HepG2 (cell line): Measurements from ENCODE around the gene KIF1C. TPM values are rescaled to one million over a fixed set of nuclear protein-coding genes. Genes with fewer than 3 reads are reported as not detected.

Experiments used
- ATAC-seq: fragments of 200-7000 bp; cut with Tn5 transposase; 3 replicates; pipeline ENCODE4 v1.9.1; 2020; ENCODE audit warnings: mild to moderate bottlenecking, moderate library complexity
- BruUV-seq: library from RNA; stranded (reverse); fragments of 400-500 nt; replicated peaks from 2 replicates; lab custom pipeline; 2021; lab: Mats Ljungman, UMichigan
- CTCF ChIA-PET: fragments of 300-600 bp; formaldehyde crosslinking; extraction: SDS; loops from one replicate; lab custom pipeline; 2021; ENCODE audit warnings: low total read pairs, inconsistent platforms, low intra/inter-chr PET ratio; lab: Yijun Ruan, JAX
- POLR2A ChIA-PET: fragments of 350-600 bp; sonication (Branson Sonifier 250); formaldehyde crosslinking; loops from one replicate; lab custom pipeline; 2020; ENCODE audit warnings: antibody characterized with exemption, inconsistent platforms; lab: Yijun Ruan, JAX
- DNase-seq: peaks from one replicate; pipeline ENCODE4 v3.0.0-alpha.2; 2015; ENCODE audit warnings: low spot score
- FAIRE-seq: peaks from 3 replicates; lab custom pipeline; 2011; peaks lifted over from hg19 to GRCh38; lab: Jason Lieb, UNC
- H2AFZ ChIP-seq: one replicate; pipeline ENCODE4 v1.6.1; 2011; ENCODE audit warnings: low read length, inconsistent platforms
- H3K27ac ChIP-seq: fragments of 300-600 bp; 3 replicates; pipeline ENCODE4 v1.8.0; 2011; ENCODE audit warnings: mixed run types, mild to moderate bottlenecking, mixed read lengths, low read length, inconsistent platforms; ENCODE audit not compliant: insufficient read depth; ENCODE audit errors: extremely low read length
- H3K27me3 ChIP-seq, 2 experiments: fragments of 200-600 bp in 1 of 2; 2 replicates in 1 of 2; 3 replicates in 1 of 2; pipeline versions ENCODE4 v1.6.0 to v1.8.0; 2011; ENCODE audit warnings: low read length in 2 of 2, mild to moderate bottlenecking in 2 of 2, moderate library complexity in 2 of 2, inconsistent platforms in 1 of 2; ENCODE audit not compliant: insufficient read depth in 2 of 2, control insufficient read depth in 1 of 2
- H3K36me3 ChIP-seq, 2 experiments: fragments of 200-600 bp in 1 of 2; replicated peaks in 1 of 2; 2 replicates in 1 of 2; 3 replicates in 1 of 2; pipeline versions ENCODE4 v1.5.1 to v1.8.0; 2011; ENCODE audit warnings: low read length in 2 of 2, inconsistent platforms in 1 of 2; ENCODE audit not compliant: insufficient read depth in 2 of 2, control insufficient read depth in 1 of 2
- H3K4me1 ChIP-seq: 2 replicates; pipeline ENCODE4 v1.5.1; 2012; ENCODE audit warnings: low read length, inconsistent platforms; ENCODE audit not compliant: insufficient read depth
- H3K4me2 ChIP-seq: 2 replicates; pipeline ENCODE4 v1.6.0; 2011; ENCODE audit warnings: low read depth, low read length, inconsistent platforms
- H3K4me3 ChIP-seq, 3 experiments: fragments of 200-600 bp in 1 of 3; sonication (generic), shearing (Covaris generic) in 1 of 3; replicated peaks in 1 of 3; 2 replicates each; pipeline ENCODE4 v1.5.1; 2011 to 2016; ENCODE audit warnings: low read length in 3 of 3, inconsistent platforms in 2 of 3, low read depth in 2 of 3, mild to moderate bottlenecking in 2 of 3, control low read depth in 1 of 3, mixed read lengths in 1 of 3; ENCODE audit not compliant: insufficient read depth in 1 of 3
- H3K79me2 ChIP-seq: one replicate; pipeline ENCODE4 v1.6.1; 2011; ENCODE audit warnings: low read length, inconsistent platforms; ENCODE audit not compliant: insufficient read depth
- H3K9ac ChIP-seq: 2 replicates; pipeline ENCODE4 v1.6.0; 2011; ENCODE audit warnings: mild to moderate bottlenecking, low read depth, low read length, inconsistent platforms; ENCODE audit not compliant: insufficient read depth
- H3K9me3 ChIP-seq: 2 replicates; pipeline ENCODE4 v1.5.1; 2012; ENCODE audit warnings: mild to moderate bottlenecking, low read length
- H4K20me1 ChIP-seq: 2 replicates; pipeline ENCODE4 v1.6.0; 2011; ENCODE audit warnings: inconsistent platforms, mild to moderate bottlenecking, low read length, moderate library complexity; ENCODE audit not compliant: insufficient read depth
- FOXM1 ChIP-seq: sonication (generic); formaldehyde crosslinking; IDR thresholded peaks from 2 replicates; pipeline ENCODE4 v1.5.0; 2020; ENCODE audit warnings: missing genetic modification reagents
- HDAC6 ChIP-seq: fragments of 200-600 bp; sonication (generic); IDR thresholded peaks from 2 replicates; pipeline ENCODE4 v1.7.0; 2017; ENCODE audit warnings: mild to moderate bottlenecking, antibody characterized with exemption, low read length, low read depth
- HNF1A ChIP-seq, 2 experiments: sonication (generic) in 1 of 2; formaldehyde crosslinking in 1 of 2; IDR thresholded peaks; 2 replicates each; pipeline versions ENCODE4 v1.4.0 to v1.6.1; 2016 to 2020; ENCODE audit warnings: borderline replicate concordance in 1 of 2, low read depth in 1 of 2, mild to moderate bottlenecking in 1 of 2, missing genetic modification reagents in 1 of 2
- MIER3 ChIP-seq: IDR thresholded peaks from 2 replicates; pipeline ENCODE4 v1.6.1; 2016; ENCODE audit warnings: missing compliant biosample characterization, borderline replicate concordance
- NFKB2 ChIP-seq: sonication (generic); formaldehyde crosslinking; IDR thresholded peaks from 2 replicates; pipeline ENCODE4 v1.4.0; 2020; ENCODE audit warnings: missing genetic modification reagents, borderline replicate concordance
- THYN1 ChIP-seq: sonication (generic); formaldehyde crosslinking; IDR thresholded peaks from 2 replicates; pipeline ENCODE4 v1.8.1; 2023; ENCODE audit warnings: low read depth, mild to moderate bottlenecking, moderate library complexity, missing genetic modification reagents, borderline replicate concordance
- XBP1 ChIP-seq: sonication (generic); formaldehyde crosslinking; IDR thresholded peaks from 2 replicates; pipeline ENCODE4 v1.5.0; 2020; ENCODE audit warnings: missing genetic modification reagents
- ZNF350 ChIP-seq: sonication (generic); formaldehyde crosslinking; IDR thresholded peaks from 2 replicates; pipeline ENCODE4 v1.4.0; 2020; ENCODE audit warnings: mild to moderate bottlenecking, low read depth, missing genetic modification reagents, borderline replicate concordance
- ZNF354B ChIP-seq: sonication (generic); formaldehyde crosslinking; IDR thresholded peaks from 2 replicates; pipeline ENCODE4 v1.8.0; 2022; ENCODE audit warnings: mild to moderate bottlenecking, missing genetic modification reagents
- ZNF510 ChIP-seq: sonication (generic); formaldehyde crosslinking; IDR thresholded peaks from 2 replicates; pipeline ENCODE4 v1.4.0; 2020; ENCODE audit warnings: low read depth, mild to moderate bottlenecking, missing genetic modification reagents
- ZNF670 ChIP-seq: sonication (generic); formaldehyde crosslinking; IDR thresholded peaks from 2 replicates; pipeline ENCODE4 v1.8.0; 2022; ENCODE audit warnings: mild to moderate bottlenecking, missing genetic modification reagents, borderline replicate concordance
- WGBS: methylation state at CpG from one replicate; pipeline ENCODE4 v1.1.6; 2017; ENCODE audit warnings: low lambda C conversion rate; 5-methylcytosine and 5-hydroxymethylcytosine counted together
- in situ Hi-C: cut with HindIII; loops from 2 replicates; pipeline ENCODE4 v1.10.0; 2017; ENCODE audit warnings: low pct_unique_long_range_greater_than_20kb; ENCODE audit not compliant: extremely low pct_ligation_motif_present
- intact Hi-C: fragments of 100-400 bp; cut with micrococcal nuclease; formaldehyde crosslinking; loops from one replicate; pipeline ENCODE4 v1.10.0; 2022; ENCODE audit not compliant: unreplicated experiment
- polyA plus RNA-seq, 8 experiments: library from polyadenylated mRNA; depleted of rRNA in 3 of 8; stranded (reverse) in 7 of 8; unstranded in 1 of 8; fragments of >200 nt; fragmentation: Illumina TruSeq in 4 of 8; extraction: Trizol in 4 of 8; gene quantifications; 2 replicates each; pipeline versions ENCODE4 v1.2.1 to v1.2.3, GENCODE V29; 2011 to 2016; ENCODE audit warnings: low read depth in 4 of 8, missing spikeins in 1 of 8, mixed read lengths in 1 of 8; ENCODE audit not compliant: insufficient read depth in 1 of 8
- total RNA-seq, 5 experiments: library from RNA; depleted of rRNA; stranded (reverse); fragments of >200 nt; fragmentation: Illumina TruSeq; extraction: Trizol; gene quantifications; 2 replicates each; pipeline ENCODE4 v1.2.3, GENCODE V29; 2016; ENCODE audit warnings: low read depth in 1 of 5
- TF ChIP-seq, protein P1 (sequence below): sonication (generic); formaldehyde crosslinking; IDR thresholded peaks from 2 replicates; pipeline ENCODE4 v1.9.0; 2021; ENCODE audit warnings: missing genetic modification reagents, borderline replicate concordance
- TF ChIP-seq, protein P2 (sequence below): sonication (generic); formaldehyde crosslinking; conservative IDR thresholded peaks from 2 replicates; pipeline ENCODE4 v1.8.1; 2023; ENCODE audit warnings: missing genetic modification reagents
- TF ChIP-seq, protein P3 (sequence below): sonication (generic); formaldehyde crosslinking; IDR thresholded peaks from 2 replicates; pipeline ENCODE4 v1.5.0; 2020; ENCODE audit warnings: missing genetic modification reagents

Gene KIF1C
- total and polyA plus RNA-seq, 2 of the 13 experiments (the other 11 are each of a cell fraction or from before 2014, with no cell fraction given): 70.0 to 104 TPM

DNA sequence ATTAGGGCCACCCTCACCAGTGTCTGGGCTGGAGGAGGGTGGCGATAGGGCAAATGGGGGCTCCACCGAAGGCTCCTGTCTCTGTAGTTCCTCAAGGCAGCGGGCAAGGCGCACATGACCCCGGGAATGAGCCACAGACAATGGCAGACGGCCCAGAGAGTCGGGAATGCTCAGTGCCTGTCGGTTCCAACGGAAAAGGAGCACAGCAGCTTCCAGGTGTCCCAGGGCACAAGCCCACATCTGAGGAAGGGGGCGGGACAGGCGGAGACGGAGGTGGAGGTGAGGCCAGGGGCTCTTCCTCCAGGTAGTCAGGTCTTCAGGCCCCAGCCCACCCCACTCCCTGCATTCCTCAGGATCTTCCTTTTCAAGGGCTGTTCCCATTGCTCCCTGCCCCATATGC, 25.0 kb upstream of the KIF1C start:
- no peak overlapping the region for H3K4me2 ChIP-seq
- no peak for TF ChIP-seq XBP1 (CRISPR knock-in tag)
- TF ChIP-seq NFKB2 (CRISPR knock-in tag): no peak
- TF ChIP-seq, protein P1, sequence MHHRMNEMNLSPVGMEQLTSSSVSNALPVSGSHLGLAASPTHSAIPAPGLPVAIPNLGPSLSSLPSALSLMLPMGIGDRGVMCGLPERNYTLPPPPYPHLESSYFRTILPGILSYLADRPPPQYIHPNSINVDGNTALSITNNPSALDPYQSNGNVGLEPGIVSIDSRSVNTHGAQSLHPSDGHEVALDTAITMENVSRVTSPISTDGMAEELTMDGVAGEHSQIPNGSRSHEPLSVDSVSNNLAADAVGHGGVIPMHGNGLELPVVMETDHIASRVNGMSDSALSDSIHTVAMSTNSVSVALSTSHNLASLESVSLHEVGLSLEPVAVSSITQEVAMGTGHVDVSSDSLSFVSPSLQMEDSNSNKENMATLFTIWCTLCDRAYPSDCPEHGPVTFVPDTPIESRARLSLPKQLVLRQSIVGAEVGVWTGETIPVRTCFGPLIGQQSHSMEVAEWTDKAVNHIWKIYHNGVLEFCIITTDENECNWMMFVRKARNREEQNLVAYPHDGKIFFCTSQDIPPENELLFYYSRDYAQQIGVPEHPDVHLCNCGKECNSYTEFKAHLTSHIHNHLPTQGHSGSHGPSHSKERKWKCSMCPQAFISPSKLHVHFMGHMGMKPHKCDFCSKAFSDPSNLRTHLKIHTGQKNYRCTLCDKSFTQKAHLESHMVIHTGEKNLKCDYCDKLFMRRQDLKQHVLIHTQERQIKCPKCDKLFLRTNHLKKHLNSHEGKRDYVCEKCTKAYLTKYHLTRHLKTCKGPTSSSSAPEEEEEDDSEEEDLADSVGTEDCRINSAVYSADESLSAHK (CRISPR knock-in tag): no peak
- TF ChIP-seq, protein P2, sequence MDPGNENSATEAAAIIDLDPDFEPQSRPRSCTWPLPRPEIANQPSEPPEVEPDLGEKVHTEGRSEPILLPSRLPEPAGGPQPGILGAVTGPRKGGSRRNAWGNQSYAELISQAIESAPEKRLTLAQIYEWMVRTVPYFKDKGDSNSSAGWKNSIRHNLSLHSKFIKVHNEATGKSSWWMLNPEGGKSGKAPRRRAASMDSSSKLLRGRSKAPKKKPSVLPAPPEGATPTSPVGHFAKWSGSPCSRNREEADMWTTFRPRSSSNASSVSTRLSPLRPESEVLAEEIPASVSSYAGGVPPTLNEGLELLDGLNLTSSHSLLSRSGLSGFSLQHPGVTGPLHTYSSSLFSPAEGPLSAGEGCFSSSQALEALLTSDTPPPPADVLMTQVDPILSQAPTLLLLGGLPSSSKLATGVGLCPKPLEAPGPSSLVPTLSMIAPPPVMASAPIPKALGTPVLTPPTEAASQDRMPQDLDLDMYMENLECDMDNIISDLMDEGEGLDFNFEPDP (CRISPR knock-in tag): no peak
- TF ChIP-seq ZNF670 (CRISPR knock-in tag): no peak
- no peak for TF ChIP-seq THYN1 (CRISPR knock-in tag)
- TF ChIP-seq MIER3 (CRISPR knock-in tag): no peak
- TF ChIP-seq HNF1A (IDR thresholded peaks at IDR 0.05; ENCODE audit: low read depth): no peak
- no peak for TF ChIP-seq HNF1A (CRISPR knock-in tag; IDR thresholded peaks at IDR 0.05; ENCODE audit: borderline replicate concordance)
- TF ChIP-seq ZNF510 (CRISPR knock-in tag): no peak
- TF ChIP-seq ZNF350 (CRISPR knock-in tag): no peak
- TF ChIP-seq HDAC6: no peak
- TF ChIP-seq FOXM1 (CRISPR knock-in tag): no peak
- TF ChIP-seq, protein P3, sequence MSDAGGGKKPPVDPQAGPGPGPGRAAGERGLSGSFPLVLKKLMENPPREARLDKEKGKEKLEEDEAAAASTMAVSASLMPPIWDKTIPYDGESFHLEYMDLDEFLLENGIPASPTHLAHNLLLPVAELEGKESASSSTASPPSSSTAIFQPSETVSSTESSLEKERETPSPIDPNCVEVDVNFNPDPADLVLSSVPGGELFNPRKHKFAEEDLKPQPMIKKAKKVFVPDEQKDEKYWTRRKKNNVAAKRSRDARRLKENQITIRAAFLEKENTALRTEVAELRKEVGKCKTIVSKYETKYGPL: no peak
- TF ChIP-seq ZNF354B: no peak

More for the DNA sequence above, 25.0 kb upstream of the KIF1C start:
- H4K20me1 ChIP-seq: no peaks in the 10 kb centered on the region
- no peak overlapping the region for H3K27ac ChIP-seq
- H3K36me3 ChIP-seq: peaks cover 1 to 18% of the 10 kb centered on the region in 2 experiments
- intact Hi-C loops: no loop called here
- peaks cover 21% of the 10 kb centered on the region for H3K79me2 ChIP-seq
- H3K4me1 ChIP-seq: peaks cover 27% of the 10 kb centered on the region
- no peak overlapping the region for H3K4me3 ChIP-seq
- DNase-seq (no peak), FAIRE-seq (no peak), ATAC-seq (no peak)
- WGBS: 95% methylated on average over 11 of the region's 12 CpGs
- CTCF ChIA-PET: no interaction called here
- in situ Hi-C loops: no loop called here
- POLR2A ChIA-PET: interaction anchor here (1.0 to 2.6 kb wide), 3 partner anchors 22 to 64 kb away, joined by 3 to 10 read pairs (median 5); partner anchors contain the start of genes ENO3, RNF167 and SLC25A11
- no TSS peak for BruUV-seq
- H3K27me3 ChIP-seq: no peaks in the 10 kb centered on the region; a peak in 1 of 5 replicates
- no peaks in the 10 kb centered on the region for H3K9me3 ChIP-seq
- H3K9ac ChIP-seq: no peak overlapping the region
- no peak overlapping the region for H2AFZ ChIP-seq
